WI38 (cell line): Measurements from ENCODE around the gene PHACTR1.

Experiments used
- H3K4me3 ChIP-seq: 2 replicates; pipeline ENCODE4 v1.5.1; 2011; ENCODE audit warnings: low read depth, mild to moderate bottlenecking, control low read depth, low read length
- TF ChIP-seq, protein P1 (sequence below): IDR thresholded peaks from 2 replicates; pipeline ENCODE4 v1.5.1; 2012; ENCODE audit warnings: low read depth, mild to moderate bottlenecking, control low read depth, low read length

The PHACTR1 gene

DNA sequence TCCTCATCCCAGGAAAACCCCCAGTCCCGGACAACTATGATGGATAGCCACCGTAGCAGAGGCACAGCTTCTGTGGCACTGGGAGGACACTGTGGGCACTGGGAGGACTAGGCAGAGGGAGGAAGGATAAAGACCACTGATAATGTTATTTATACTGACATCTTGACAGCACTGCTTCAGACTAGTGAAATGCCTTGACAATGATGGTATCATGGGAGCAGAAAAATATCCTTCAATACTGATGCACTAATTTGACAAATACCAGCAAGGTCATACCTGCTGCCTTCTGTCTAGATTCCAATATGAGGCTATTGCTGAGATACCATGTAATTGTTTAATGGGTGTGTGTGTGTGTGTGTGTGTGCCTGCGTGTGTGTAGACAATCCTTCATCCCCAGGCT is 148.6 kb downstream of the PHACTR1 start:
- TF ChIP-seq, protein P1, sequence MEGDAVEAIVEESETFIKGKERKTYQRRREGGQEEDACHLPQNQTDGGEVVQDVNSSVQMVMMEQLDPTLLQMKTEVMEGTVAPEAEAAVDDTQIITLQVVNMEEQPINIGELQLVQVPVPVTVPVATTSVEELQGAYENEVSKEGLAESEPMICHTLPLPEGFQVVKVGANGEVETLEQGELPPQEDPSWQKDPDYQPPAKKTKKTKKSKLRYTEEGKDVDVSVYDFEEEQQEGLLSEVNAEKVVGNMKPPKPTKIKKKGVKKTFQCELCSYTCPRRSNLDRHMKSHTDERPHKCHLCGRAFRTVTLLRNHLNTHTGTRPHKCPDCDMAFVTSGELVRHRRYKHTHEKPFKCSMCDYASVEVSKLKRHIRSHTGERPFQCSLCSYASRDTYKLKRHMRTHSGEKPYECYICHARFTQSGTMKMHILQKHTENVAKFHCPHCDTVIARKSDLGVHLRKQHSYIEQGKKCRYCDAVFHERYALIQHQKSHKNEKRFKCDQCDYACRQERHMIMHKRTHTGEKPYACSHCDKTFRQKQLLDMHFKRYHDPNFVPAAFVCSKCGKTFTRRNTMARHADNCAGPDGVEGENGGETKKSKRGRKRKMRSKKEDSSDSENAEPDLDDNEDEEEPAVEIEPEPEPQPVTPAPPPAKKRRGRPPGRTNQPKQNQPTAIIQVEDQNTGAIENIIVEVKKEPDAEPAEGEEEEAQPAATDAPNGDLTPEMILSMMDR = no peak
- no peak overlapping the region for H3K4me3 ChIP-seq

DNA sequence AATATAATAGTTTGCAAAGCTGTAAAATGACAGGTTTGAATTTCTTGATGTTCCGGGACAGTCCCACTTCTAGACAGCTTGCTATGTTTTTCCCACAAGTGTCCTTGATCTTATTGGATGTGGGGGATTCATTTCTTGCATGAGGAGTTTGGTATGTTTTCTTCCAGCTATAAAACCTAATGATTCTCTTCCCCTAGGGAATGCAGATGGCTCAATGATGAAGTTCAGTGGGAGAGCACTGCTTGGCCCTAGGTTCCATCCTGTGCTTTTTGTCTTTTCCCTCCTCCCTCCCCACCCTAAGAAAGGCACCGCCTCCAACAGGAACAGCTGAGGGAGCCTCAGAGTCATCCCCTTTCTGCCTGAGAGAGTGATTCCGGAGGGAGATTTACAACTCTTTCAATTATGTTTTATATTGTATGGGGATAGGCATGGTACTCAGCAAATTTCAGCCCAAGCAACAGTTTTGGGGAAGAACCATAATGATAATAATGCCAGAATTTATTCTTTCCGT is 149.2 kb downstream of the PHACTR1 start:
- H3K4me3 ChIP-seq = no peak overlapping the region
- TF ChIP-seq, protein P1 = no peak

DNA sequence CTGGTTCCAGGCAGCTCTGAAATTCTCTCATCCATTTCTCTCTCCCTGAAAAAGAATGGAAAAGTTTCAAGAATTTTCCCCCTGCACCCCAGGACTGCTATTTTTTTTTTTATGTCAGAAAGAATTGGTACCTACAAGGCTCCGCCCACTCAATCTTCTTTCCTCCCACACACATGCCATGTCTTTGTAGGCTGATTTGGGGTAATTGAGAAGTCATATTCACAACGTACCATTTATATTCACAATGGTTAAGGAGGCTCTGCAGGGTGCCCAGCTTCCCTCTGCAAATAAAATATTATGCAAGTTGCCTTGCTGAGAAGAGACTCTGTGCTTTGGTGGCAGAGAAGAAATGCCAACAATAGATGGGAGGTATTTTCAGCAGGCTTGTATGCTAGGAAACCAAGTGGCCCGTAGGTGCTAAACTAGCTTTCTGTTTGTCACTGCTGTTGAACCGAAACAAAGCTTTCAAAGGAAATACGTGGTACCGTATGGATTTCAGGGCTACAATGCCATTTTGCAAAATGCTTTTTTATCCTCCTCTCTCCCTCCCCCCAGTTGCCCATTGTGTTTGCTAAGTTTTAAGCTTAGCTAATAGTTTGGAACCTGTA is 150.0 kb downstream of the PHACTR1 start:
- H3K4me3 ChIP-seq = no peak overlapping the region
- TF ChIP-seq, protein P1 = no peak

DNA sequence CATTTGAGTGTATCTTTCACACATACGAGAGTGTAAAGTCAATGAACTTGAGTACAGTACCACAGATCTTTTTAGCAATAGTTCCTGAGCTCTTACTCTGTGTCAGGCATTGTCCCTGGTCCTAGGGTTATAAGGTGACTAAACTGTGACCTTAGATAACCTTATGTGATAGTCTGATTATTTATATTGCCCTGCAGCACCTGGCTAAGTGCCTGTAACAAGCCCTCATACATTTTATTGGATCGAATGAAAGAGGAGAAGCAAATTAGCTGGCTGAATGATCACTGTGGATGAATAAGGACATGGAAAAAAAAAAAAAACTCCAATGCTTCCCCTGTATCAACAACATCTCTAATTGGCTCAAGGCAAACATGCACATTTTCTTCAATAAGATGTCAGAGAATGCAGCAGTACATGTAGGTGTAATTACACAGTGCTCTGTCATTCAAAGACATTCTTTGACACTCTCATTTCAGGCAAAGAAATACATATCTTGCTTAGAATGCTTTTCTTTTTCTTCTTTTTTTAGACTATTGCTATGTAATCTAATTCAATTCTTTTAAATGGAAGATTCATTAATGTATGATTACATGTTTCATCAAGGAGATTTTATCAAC is 153.4 kb downstream of the PHACTR1 start:
- H3K4me3 ChIP-seq = no peak overlapping the region
- TF ChIP-seq, protein P1 = no peak

DNA sequence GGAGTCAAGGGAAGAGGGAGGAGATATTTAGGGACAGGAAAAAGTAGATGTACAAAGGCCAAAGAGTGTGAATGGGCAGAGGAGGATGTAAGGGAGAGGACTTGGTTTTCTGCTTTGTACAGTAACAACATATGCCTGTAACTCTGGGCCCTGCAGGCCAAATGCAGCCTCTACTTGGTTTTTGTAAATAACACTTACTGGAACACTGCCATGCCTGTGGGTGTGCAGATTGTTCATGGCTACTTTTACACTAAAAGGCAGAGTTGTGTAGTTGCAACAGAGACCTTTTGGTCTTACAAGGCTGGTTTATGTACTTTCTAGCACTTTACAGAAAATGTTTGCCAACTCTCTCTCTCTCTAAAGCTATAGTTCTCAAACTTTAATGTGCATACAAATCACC is 157.1 kb downstream of the PHACTR1 start:
- TF ChIP-seq, protein P1 = no peak
- no peak overlapping the region for H3K4me3 ChIP-seq

DNA sequence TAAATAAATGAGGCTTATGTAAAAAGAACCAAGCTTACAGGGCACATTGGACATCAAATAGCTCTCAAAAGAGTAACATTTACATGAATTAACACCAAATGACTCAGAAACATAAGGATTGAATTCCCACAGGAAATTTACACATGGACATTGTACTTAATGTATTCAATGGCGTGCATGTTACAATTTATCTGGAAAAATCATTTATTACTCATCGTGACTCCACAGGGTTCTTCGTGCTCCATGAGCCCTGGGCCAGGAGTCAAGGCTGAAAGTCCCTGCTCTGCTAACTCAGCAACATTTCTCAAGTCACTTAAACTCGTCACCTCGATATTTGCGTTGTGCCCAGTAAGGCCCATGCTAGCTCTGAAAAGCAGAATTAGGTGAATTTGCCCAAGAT is 158.5 kb downstream of the PHACTR1 start:
- TF ChIP-seq, protein P1 = no peak

DNA sequence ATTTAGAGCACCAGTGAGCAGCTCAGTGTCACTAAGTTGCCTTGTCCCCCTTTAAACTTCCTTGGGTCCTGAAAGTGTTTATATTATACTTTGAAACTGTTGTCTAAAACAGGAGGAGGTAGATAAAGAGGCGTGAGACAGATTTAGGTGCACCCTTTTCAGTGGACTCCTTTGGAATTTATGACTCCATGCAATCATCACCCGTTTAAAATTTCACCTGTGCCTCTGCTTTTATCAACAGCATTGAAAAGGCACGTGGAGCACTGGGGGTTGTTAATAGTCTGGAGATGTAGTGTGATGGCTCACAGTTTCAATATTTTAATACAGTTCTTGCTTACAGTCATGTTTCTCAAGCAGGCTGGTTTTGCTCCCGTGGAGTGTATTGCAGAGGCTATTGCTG is 162.2 kb downstream of the PHACTR1 start:
- no peak overlapping the region for H3K4me3 ChIP-seq
- TF ChIP-seq, protein P1 = no peak

More for the DNA sequence above, 158.5 kb downstream of the PHACTR1 start:
- H3K4me3 ChIP-seq = no peak overlapping the region
